HepG2 (cell line): ENCODE measurements around the gene FOXRED2. TPM values are rescaled to one million over a fixed set of nuclear protein-coding genes. Genes with fewer than 3 reads are reported as not detected.

ENCODE experiments used
- ARID2 ChIP-seq: sonication (generic); formaldehyde crosslinking; IDR thresholded peaks from 2 replicates; pipeline ENCODE4 v1.8.1; 2022; ENCODE audit warnings: mild to moderate bottlenecking, missing genetic modification reagents, borderline replicate concordance
- CBFB ChIP-seq: sonication (generic); formaldehyde crosslinking; IDR thresholded peaks from 2 replicates; pipeline ENCODE4 v1.4.0; 2020; ENCODE audit warnings: missing genetic modification reagents
- CENPT ChIP-seq: sonication (generic); formaldehyde crosslinking; IDR thresholded peaks from 2 replicates; pipeline ENCODE4 v1.8.0; 2022; ENCODE audit warnings: low read depth, mild to moderate bottlenecking, moderate library complexity, missing genetic modification reagents
- CHD2 ChIP-seq: IDR thresholded peaks from 2 replicates; pipeline ENCODE4 v1.6.1; 2011; ENCODE audit warnings: low read depth, low read length, improper control_type of control experiment
- GMEB1 ChIP-seq: sonication (generic); formaldehyde crosslinking; IDR thresholded peaks from 2 replicates; pipeline ENCODE4 v1.5.1; 2020; ENCODE audit warnings: missing genetic modification reagents, mild to moderate bottlenecking, borderline replicate concordance
- GRHL1 ChIP-seq: sonication (generic); formaldehyde crosslinking; conservative IDR thresholded peaks from 2 replicates; pipeline ENCODE4 v1.8.0; 2022; ENCODE audit warnings: missing genetic modification reagents
- MAX ChIP-seq: IDR thresholded peaks from 2 replicates; pipeline ENCODE4 v1.6.1; 2012; ENCODE audit warnings: inconsistent platforms
- MLX ChIP-seq: IDR thresholded peaks from 2 replicates; pipeline ENCODE4 v1.6.1; 2016
- MTA1 ChIP-seq: sonication (generic); formaldehyde crosslinking; IDR thresholded peaks from 2 replicates; pipeline ENCODE4 v1.4.0; 2020; ENCODE audit warnings: missing genetic modification reagents, mild to moderate bottlenecking, borderline replicate concordance
- NFE2L2 ChIP-seq: fragments of 150-350 bp; IDR thresholded peaks from 2 replicates; pipeline ENCODE4 v1.6.1; 2014; ENCODE audit warnings: low read length
- REL ChIP-seq: sonication (generic); formaldehyde crosslinking; conservative IDR thresholded peaks from 2 replicates; pipeline ENCODE4 v1.8.0; 2022; ENCODE audit warnings: mild to moderate bottlenecking, missing genetic modification reagents, moderate library complexity
- ZBTB39 ChIP-seq: sonication (generic); formaldehyde crosslinking; IDR thresholded peaks from 2 replicates; pipeline ENCODE4 v1.5.0; 2020; ENCODE audit warnings: missing genetic modification reagents
- ZBTB7B ChIP-seq: sonication (generic); formaldehyde crosslinking; IDR thresholded peaks from 2 replicates; pipeline ENCODE4 v1.4.0; 2020; ENCODE audit warnings: missing genetic modification reagents
- ZC3H13 ChIP-seq: sonication (generic); formaldehyde crosslinking; IDR thresholded peaks from 2 replicates; pipeline ENCODE4 v1.8.1; 2023; ENCODE audit warnings: mild to moderate bottlenecking, missing genetic modification reagents, moderate library complexity
- ZFY ChIP-seq: sonication (generic); formaldehyde crosslinking; IDR thresholded peaks from 2 replicates; pipeline ENCODE4 v1.4.0; 2020; ENCODE audit warnings: missing genetic modification reagents
- ZNF143 ChIP-seq: sonication (generic); formaldehyde crosslinking; IDR thresholded peaks from 2 replicates; pipeline ENCODE4 v1.4.0; 2020; ENCODE audit warnings: missing genetic modification reagents
- ZNF17 ChIP-seq: sonication (generic); formaldehyde crosslinking; IDR thresholded peaks from 2 replicates; pipeline ENCODE4 v1.5.0; 2020; ENCODE audit warnings: mild to moderate bottlenecking, missing genetic modification reagents
- ZNF24 ChIP-seq: fragments of 450-650 bp; IDR thresholded peaks from 2 replicates; pipeline ENCODE4 v1.6.1; 2017; ENCODE audit warnings: antibody characterized with exemption, mild to moderate bottlenecking
- ZNF251 ChIP-seq: sonication (generic); formaldehyde crosslinking; IDR thresholded peaks from 2 replicates; pipeline ENCODE4 v1.9.0; 2021; ENCODE audit warnings: mild to moderate bottlenecking, missing genetic modification reagents
- ZNF546 ChIP-seq: sonication (generic); formaldehyde crosslinking; conservative IDR thresholded peaks from 2 replicates; pipeline ENCODE4 v1.8.1; 2023; ENCODE audit warnings: mild to moderate bottlenecking, missing genetic modification reagents
- ZNF552 ChIP-seq: sonication (generic); formaldehyde crosslinking; IDR thresholded peaks from 2 replicates; pipeline ENCODE4 v1.9.0; 2022; ENCODE audit warnings: missing genetic modification reagents, mild to moderate bottlenecking, borderline replicate concordance
- ZNF558 ChIP-seq: sonication (generic); formaldehyde crosslinking; IDR thresholded peaks from 2 replicates; pipeline ENCODE4 v1.9.0; 2022; ENCODE audit warnings: mild to moderate bottlenecking, missing genetic modification reagents, borderline replicate concordance
- ZSCAN20 ChIP-seq: sonication (generic); formaldehyde crosslinking; IDR thresholded peaks from 2 replicates; pipeline ENCODE4 v1.4.0; 2020; ENCODE audit warnings: missing genetic modification reagents, mild to moderate bottlenecking, borderline replicate concordance
- polyA plus RNA-seq, 8 experiments: library from polyadenylated mRNA; depleted of rRNA in 3 of 8; stranded (reverse) in 7 of 8; unstranded in 1 of 8; fragments of >200 nt; fragmentation: Illumina TruSeq in 4 of 8; extraction: Trizol in 4 of 8; gene quantifications; 2 replicates each; pipeline versions ENCODE4 v1.2.1 to v1.2.3, GENCODE V29; 2011 to 2016; ENCODE audit warnings: low read depth in 4 of 8, missing spikeins in 1 of 8, mixed read lengths in 1 of 8; ENCODE audit not compliant: insufficient read depth in 1 of 8
- total RNA-seq, 5 experiments: library from RNA; depleted of rRNA; stranded (reverse); fragments of >200 nt; fragmentation: Illumina TruSeq; extraction: Trizol; gene quantifications; 2 replicates each; pipeline ENCODE4 v1.2.3, GENCODE V29; 2016; ENCODE audit warnings: low read depth in 1 of 5

The FOXRED2 gene
- total and polyA plus RNA-seq, 2 of the 13 experiments (the other 11 are each of a cell fraction or from before 2014, with no cell fraction given): 9.3 to 28.1 TPM

- TF ChIP-seq MLX (no peak), ZNF546 (CRISPR knock-in tag) (0 out of 2 replicates have a peak, but pooled peaks have one; percentile 9), ZNF558 (CRISPR knock-in tag) (0 out of 2 replicates have a peak, but pooled peaks have one; percentile 50), ZFY (CRISPR knock-in tag) (peak; percentile 91), GRHL1 (CRISPR knock-in tag) (no peak), CBFB (CRISPR knock-in tag) (peak; percentile 31; the same call in 1 of the 2 replicates), MAX (peak; percentile 93), REL (no peak; the same call in 1 of the 2 replicates), ZNF24 (no peak), ZNF552 (CRISPR knock-in tag) (0 out of 2 replicates have a peak, but pooled peaks have one; percentile 66), ZBTB7B (CRISPR knock-in tag) (0 out of 2 replicates have a peak, but pooled peaks have one; percentile 10), ZSCAN20 (CRISPR knock-in tag) (peak; percentile 69; the same call in 1 of the 2 replicates), MTA1 (CRISPR knock-in tag) (peak; percentile 21), NFE2L2 (no peak), ZNF143 (CRISPR knock-in tag) (peak; percentile 92), CENPT (CRISPR knock-in tag) (no peak), ZBTB39 (CRISPR knock-in tag) (0 out of 2 replicates have a peak, but pooled peaks have one; percentile 45), ZNF251 (no peak), GMEB1 (CRISPR knock-in tag) (peak; percentile 99), ZC3H13 (CRISPR knock-in tag) (0 out of 2 replicates have a peak, but pooled peaks have one; percentile 70), CHD2 (no peak), ARID2 (CRISPR knock-in tag) (no peak), ZNF17 (no peak)
Measured at GRCh38 chr22:36528795-36529751, 22.2 kb upstream of the FOXRED2 start, which contains the start of gene EIF3D (continued).
